ENCODE results near the gene LRRC8D. TPM values are rescaled to one million over a fixed set of nuclear protein-coding genes. Genes with fewer than 3 reads are reported as not detected.
"Not testable (repeated sequence)": the region's sequence is repeated elsewhere in the genome, so short reads cannot be mapped to it uniquely, and the experiment has no call there.

LRRC8D gene
- total RNA-seq, 1 donor from 2014 or later = 8.6 TPM

DNA sequence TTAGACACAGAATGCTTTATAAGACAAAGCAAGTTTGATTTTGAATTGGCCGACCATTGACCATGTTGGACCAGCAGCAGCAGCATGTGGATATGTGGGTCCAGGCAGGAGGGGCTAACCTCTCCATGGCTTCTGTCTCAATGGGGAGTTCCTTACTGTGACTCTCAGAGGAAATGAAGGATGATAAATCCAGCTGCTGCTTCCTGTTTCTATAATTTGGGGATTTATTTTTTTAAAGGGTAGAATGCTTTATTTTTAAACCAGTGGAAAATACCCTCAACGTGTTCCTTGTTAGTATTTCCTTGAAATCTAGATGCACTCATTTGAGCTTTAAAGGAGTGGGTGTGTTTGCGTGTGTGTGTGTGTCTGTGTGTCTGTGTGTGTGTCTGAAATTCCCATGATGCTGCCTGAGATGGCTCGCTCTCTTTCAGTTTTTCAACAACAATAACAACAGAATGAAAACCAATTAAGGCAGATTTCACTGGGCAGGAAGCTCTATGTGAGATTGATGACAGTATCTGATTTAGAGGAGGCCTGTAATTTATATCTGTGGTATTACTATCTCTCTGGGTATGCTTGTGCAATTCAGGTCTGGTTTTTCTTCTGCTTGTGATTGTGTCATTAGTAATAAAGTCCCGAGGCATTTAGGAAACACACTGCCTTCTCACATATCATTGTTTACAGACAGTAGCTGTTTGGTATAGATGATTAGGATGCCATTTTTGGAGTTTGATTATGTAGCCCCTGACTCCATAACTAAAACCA, 88.0 kb downstream of the LRRC8D start:
- DNase-seq (ENCODE audit: low spot score) = no peak

DNA sequence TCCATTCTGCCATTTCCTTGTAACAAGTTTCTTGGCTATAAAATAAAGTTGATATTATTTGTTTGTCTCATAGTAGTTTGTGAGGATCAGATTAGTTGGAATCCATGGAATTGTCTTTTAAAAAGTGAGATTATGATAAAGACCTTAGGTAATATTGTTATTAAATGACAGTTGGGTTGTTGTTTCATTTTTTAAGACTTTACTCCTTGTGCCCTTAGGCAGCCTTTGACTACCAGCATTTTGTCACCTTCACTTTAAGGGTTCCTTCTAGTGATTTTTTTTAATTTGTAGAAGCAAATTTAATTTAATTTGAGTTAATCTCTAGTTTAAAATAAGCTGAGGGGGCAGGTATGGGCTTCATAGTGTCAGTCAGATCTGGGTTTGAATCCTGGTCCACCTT, 89.4 kb downstream of the LRRC8D start:
- DNase-seq (ENCODE audit: low spot score) = no peak

DNA sequence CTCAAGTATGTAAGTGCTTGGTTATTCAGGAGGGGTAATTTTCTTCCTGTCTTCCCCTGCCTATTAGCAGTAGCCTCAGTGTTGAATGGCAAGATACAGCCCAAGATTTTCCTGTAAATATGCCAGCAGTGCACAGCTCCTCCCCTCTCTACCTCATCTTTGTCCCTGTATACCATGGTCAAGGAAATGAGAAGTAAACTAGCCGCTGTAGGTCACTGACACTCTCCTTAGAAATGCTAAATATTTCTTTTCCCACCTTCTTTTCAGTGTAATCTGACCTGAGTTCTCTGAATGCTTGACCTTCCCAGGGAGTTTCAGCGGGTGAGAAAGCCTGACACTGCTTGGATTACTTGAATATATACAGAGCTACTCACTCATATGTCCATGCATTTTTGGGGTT, 89.9 kb downstream of the LRRC8D start:
- no peak for DNase-seq (ENCODE audit: low spot score)

DNA sequence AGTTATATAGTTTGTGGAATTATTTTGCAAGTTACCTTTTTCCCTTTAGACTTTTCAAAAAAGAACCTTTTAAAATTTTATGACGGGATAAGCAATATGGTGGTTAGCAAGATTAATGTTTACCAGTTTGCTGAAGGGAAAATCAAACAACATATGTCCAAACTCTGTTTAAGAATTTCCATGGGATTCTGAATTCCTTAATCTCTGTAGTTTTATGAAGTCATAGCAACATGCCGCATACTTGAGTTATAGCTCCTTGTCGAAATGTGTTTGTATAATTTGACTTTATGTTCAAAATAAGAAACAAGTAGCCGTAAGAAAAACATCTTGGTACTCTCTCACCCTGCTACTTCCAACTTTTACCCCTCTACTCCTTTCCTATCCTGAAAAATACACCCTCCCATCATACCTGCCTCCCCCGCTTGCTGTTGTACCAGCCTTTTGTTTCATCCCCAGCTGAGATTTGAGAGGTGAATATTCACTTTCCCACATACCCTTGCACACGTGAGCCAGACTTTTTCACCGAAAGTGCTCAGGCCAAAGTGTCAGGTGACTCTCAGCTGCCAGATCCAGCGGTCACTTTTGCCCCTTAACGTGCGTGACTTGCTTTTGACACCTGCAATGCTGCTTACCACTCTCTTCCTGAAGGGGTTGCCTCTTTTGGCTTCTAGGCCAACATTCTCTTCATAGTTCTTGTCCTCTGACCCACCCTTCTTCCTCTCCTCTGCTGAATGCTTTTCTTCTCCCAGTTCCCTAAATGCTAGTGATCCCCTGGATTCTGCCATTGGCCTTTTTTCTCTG, 90.6 kb downstream of the LRRC8D start:
- no peak for DNase-seq (ENCODE audit: low spot score)

DNA sequence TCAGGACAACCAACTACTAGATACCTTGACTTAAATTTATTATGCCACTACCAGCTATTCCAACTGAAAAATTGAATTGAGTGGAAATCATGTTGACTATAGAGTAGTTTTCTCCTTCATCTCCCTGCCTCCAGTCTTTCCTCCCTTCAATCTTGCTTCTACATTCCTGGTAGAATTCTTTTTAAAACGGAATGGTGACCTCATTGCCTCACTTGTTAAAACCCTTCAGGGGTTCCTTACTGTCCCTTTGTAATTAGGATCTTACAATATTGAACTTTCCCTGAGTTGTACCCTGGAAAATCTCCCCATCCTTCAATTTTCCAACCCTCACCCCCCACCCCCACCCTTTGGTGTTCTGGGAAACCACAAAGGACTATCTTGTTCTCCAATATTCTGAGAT, 91.2 kb downstream of the LRRC8D start:
- DNase-seq (ENCODE audit: low spot score) = no peak

DNA sequence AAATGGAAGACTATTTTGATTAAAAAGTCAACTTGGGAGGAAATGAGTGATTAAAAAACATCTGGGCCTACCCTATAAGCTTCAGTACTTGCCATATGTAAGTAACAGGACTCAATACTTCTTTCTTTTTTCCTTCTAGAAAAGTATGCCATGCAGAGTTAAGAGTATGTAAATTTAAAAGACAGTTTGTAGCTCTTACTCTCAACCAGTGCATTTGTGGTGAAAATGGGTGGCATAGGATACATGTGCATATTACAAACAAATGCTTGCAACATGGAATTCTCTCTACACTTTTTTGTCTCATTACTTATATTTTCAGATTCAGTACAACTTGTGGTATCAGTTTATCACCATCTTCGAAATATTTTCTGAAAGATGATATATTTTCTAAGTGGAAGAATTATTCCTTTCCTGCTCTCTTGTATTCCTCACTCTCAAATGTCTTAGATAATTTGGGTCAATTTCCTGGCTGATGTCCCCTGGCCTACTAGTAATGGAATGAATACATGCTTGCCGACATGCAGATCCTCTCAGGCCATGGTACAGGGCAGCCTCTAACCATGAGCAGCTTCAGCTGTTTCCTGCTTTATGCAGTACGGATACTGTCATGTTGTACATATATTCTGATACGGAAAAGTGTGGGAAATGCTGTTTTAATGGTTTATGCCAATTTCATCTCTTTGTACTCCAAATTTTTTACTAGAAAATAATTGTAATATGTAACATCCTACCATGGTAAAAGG, 92.7 kb downstream of the LRRC8D start:
- no peak for DNase-seq (ENCODE audit: low spot score)

DNA sequence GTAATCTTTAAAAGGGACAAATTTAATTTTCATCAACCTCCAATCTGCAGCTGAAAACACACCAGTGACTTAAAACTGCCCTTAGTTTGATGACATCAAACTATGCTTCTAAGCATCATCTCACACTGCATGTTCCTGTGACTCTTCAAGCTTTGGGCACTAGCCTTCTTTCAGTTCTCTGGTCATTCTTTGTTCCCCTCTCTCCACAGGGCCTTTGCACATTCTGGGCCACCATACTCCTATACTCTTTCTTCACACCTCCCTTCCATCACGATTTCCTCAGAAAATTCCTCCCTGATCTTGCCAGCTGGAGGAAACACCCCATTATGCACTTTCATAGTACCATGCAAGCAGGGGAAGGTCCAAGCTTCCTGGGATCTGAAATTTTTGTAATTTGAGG, 96.5 kb downstream of the LRRC8D start:
- DNase-seq (ENCODE audit: low spot score) = no peak

DNA sequence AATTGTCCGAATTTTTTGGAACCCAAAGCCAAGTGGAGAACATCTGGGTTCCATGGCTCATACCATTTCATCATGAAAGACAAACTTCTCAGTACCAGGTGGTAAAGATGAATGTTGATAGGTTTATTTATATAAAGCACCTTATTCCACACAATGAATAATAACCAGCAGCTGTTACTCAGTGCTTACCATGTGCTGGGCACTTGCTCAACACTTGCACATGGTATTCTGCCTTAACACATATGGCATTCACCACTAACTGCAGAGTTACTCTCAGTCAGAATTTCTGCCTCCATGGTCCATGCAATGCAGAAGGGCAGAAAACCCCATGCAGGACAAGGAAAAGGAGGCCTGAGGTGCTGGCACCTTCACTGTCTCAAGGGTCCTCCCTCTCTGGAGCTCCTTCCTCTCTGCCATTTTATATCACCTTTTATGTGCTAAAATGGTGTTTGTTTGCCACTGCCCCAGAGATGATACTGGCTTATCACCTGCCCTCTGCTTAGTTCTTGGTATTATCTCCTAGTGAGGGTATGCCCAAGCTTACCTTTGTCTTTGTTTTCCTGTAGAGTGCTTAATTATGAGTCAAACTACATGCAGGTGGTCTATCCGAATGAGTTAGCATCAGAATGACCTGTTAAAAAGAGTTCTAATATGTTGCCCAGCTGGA, 97.4 kb downstream of the LRRC8D start:
- DNase-seq (ENCODE audit: low spot score) = no peak

DNA sequence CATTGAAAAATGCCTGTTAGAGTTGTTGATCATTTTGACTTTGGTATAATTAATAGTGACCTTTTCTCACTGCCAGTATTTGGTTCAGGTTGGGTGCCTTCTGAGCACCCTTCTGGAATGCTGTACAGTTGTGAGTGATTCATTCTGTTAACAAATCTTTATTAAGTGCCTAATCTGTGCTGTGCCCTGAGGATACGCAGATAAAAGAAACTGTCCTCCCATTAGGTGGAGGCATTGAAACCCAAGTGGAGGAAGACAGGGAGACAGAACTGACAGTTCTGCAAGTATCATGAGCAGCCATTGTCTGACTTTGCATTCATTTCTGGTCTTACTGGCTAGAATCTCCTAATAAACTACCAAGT, 97.9 kb downstream of the LRRC8D start:
- no peak for DNase-seq (ENCODE audit: low spot score)

DNA sequence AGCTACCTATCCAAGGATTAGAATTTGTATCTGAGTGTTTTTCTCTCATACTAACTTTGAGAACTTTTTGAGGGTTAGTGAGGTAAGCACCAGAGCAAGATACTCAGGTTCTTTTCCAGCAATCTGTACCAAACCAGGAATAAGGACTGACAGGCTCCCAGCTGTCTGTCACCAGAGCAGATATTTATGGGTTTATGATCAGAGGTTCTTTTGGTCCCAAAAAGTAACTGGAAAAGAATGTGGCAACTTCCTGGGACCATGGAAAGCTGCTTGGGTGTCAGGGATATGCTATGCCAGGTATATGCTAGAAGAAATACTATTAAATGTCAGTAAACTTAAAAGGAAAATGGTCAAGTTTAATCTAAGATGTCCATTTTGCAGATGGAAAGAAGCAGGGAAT, 98.3 kb downstream of the LRRC8D start:
- no peak for DNase-seq (ENCODE audit: low spot score)

DNA sequence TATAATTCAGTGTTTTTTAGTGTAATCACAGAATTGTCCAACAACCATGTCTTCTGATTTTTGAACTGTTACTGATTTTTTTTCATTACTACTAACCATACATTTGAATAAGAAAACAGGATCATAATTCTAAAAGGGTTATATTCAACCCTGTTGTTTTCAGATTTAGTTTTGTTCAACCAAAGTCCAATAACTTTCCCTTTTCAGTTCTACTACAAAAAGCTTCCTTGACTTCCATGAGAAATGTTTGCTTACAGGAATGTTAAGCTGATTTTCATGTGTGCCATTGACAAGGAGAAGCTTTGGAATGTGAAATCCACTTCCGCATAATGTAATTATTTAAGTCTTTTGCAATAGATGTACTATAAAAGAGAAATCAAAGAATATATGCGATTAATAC, 102.1 kb downstream of the LRRC8D start:
- DNase-seq (ENCODE audit: low spot score) = no peak

DNA sequence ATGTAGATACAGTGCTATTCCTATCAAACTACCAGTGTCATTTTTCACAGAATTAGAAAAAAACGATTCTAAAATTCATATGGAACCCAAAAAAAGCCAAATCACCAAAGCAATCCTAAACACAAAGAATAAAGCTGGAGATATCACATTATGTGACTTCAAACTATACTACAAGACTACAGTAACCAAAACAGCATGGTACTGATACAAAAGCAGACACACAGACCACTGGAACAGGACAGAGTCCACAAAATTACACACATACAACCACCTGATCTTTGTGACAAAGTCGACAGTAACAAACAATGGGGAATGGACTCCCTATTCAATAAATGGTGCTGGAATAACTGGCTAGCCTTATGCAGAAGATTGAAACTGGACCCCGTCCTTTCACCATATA, 102.7 kb downstream of the LRRC8D start:
- no peak for DNase-seq (ENCODE audit: low spot score)

DNA sequence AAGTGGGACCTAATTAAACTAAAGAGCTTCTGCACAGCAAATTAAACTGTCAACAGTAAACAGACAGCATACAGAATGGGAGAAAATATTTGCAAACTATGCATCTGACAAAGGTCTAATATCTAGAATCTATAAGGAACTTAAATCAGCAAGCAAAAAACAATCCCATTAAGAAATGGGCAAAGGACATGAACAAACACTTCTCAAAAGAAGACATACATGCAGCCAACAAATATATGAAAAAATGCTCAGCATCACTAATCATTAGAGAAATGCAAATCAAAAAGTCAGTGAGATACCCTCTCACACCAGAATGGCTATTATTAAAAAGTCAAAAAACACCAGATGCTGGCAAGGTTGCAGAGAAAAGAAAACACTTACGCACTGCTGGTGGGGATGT, 103.2 kb downstream of the LRRC8D start:
- DNase-seq (ENCODE audit: low spot score) = not testable (repeated sequence)

DNA sequence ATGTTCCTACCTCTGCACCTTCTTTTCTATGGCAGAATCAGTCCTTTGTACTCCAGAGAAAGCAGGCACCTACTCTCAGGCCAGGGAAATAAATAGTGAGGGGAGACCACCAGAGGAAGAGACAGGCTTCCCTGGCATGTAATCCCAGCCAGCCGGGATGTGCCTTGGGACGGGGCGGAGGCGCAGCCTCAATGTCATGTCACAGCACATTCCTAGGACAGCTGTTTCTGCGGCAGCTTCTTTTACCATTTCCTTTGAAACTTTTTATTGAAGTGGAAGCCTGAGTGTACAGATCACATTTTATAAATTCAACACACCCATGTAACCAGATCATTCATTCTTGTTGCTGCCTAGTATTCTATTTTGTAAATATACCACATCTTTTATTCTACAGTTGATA, 106.2 kb downstream of the LRRC8D start:
- no peak for DNase-seq (ENCODE audit: low spot score)

DNA sequence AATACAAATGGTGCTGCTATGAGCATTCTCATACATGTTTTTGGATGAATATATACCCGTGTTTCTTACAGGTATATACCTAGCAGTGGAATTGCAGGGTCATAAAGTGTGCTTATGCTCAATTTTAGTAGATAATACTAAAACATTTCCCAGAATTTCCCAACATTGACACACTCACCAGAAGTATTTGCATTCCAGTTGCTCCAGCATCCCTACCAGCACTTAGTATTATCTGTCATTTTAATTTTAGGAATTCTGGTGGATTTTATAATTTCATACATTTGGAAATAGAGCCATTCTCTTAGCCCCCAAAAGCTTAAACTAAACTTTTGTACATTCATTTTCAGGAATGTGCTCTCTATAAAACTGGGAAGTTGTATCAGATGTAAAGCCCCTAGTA, 106.6 kb downstream of the LRRC8D start:
- DNase-seq (ENCODE audit: low spot score) = no peak

DNA sequence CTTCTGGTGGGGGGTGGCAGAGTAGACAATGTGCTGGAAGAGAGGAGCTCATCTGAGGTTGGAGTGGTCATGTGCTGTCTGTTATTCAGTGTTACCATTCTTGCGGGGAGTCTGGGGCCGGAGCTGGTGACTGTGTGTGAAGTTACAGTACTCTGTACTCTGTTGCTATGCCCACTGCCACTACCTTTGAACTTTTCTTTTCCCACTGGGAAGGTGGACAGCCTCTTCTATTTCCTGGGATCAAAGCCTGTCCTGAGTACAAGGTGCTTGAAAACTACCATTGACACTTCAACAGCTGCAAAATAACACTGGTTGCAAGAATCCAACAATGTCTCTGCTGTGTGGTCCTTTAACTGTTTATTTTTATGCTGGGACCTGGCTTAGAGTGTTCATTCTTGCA, 107.7 kb downstream of the LRRC8D start:
- DNase-seq (ENCODE audit: low spot score) = no peak

DNA sequence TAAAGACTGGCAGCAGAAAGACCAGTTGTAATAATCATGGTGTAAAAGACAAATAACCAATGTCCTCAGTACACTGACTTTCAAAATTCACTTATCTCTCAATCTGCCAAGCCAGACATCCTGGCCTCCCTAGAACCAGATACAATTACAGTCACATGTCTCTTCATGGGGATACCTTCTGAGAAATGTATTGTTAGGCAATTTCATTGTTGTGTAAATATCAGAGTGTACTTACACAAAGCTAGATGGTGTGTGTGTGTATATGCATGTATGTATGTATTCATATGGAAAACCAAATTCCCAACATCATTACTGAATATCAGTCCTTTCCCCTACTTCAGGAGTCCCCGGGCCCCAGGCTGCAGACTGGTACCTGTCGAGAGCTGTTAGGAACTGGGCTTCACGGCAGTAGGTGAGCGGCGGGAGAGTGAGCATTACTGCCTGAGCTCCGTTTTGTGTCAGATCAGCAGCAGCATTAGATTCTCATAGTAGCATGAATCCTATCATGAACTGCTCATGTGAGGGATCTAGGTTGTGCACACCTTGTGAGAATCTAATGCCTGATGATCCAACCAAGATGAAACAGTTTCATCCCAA, 108.7 kb downstream of the LRRC8D start:
- no peak for DNase-seq (ENCODE audit: low spot score)

DNA sequence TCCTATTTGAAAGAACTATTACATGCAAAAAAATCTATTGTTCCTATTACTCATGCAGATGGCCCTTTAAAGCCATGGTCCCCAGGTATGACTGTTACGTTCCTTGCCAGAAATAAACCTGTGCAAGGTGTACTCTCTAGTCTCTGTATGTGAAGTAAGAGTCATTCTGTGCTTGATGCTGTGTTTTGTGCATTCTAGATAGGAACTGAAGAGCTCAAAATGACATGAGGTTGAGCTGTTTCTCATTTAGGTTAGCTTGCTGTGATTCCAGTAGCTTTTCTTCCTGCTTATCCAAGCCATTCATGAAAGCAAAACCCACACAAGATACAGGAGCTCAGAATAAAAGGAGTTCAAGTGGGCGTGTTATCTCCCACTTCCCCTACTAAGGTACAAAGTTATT, 109.7 kb downstream of the LRRC8D start:
- DNase-seq (ENCODE audit: low spot score) = no peak

DNA sequence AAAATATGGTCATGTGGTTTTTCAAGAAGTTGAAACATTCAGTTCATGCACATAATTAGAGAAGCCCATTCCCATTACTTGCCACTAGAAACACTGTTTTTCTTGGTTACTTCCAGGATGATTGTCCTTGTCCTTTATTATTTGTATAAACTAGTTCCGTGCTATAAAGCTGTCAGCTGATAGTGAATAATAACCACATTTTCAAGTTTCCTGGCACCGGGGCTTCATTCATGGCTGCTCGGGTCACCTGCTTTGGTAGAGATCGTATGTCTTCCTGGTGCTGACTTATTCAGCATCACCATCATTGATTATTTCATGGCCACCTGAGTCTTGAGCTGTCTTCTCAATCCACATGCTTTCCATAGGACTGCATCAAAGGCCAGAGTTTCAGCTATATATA, 111.1 kb downstream of the LRRC8D start:
- no peak for DNase-seq (ENCODE audit: low spot score)

DNA sequence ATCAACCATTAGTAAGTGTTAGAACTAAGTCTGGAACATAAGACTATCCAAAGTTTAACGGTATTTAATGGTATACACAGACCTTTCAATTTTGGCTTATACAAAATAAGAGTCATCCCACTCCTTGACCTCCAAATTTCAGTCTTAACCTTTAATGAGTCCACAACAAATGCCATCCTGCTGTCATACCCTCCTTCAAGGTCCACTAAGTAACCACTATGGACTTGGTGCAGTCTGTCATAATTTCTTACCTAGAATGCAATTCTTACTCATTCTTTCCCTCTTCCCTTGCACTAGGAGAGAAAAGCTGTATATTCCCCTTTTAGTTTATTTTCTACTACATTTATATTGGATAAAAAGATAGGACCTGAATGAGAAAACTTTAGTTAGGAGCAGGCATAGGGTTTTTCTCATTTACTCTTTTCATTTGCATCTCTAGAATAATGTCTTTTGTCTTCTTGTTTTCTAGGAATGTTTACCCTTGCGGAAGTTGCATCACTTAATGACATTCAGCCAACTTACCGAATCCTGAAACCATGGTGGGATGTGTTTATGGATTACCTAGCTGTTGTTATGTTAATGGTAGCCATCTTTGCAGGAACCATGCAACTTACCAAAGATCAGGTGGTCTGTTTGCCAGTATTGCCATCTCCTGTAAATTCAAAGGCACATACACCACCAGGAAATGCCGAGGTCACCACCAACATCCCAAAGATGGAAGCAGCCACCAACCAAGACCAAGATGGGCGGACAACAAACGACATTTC, 111.9 kb downstream of the LRRC8D start:
- DNase-seq (ENCODE audit: low spot score) = no peak

DNA sequence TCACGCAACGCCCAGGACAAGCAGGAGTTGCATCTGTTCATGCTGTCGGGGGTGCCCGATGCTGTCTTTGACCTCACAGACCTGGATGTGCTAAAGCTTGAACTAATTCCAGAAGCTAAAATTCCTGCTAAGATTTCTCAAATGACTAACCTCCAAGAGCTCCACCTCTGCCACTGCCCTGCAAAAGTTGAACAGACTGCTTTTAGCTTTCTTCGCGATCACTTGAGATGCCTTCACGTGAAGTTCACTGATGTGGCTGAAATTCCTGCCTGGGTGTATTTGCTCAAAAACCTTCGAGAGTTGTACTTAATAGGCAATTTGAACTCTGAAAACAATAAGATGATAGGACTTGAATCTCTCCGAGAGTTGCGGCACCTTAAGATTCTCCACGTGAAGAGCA, 113.6 kb downstream of the LRRC8D start:
- no peak for DNase-seq (ENCODE audit: low spot score)
